Measurements from ENCODE around the gene HIGD1C. TPM values are rescaled to one million over a fixed set of nuclear protein-coding genes. Genes with fewer than 3 reads are reported as not detected.

HIGD1C gene
- total and polyA plus RNA-seq, 2 of the 8 experiments (the other 6 are each of a cell fraction or from before 2014, with no cell fraction given): not detected

DNA sequence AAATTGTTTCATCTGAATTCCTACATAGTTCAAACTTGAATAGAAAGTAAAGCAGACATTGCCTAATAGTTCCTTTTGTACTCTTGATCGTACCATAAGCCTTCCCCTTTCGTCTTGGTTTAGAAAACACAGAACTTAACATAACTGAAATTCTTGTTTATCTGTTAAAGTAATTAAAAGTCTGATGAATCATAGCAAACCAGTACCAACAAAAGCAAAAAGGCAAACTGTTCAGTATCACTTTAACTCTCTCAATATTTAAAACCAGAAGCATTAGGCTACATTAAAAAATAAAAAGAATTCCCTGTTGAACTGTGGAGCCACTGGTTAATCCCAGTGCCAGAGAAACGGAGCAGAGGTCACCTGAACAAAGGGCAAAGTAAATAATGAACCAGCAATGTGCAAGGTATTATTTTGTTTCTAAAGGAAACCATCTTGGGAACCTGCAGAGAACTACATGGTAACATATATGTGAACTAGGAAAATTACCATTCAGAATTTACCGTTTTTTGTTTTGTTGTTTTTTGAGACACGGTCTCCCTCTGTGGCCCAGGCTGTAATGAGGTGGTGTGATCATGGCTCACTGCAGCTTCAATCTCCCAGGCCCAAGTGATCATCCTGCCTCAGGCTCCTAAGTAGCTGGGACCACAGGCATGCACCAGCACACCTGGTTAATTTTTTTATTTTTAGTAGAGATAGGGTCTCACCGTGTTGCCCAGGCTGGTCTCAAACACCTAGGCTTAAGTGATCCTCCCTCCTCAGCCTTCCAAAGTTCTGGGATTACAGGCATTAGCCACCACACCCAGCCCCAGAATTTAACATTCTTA, 17.1 kb upstream of the HIGD1C start (continued):
- TF ChIP-seq SAP30 (IDR thresholded peaks at IDR 0.05; ENCODE audit: insufficient read depth, insufficient replicate concordance, low read length): no peak
- TF ChIP-seq, protein P1, sequence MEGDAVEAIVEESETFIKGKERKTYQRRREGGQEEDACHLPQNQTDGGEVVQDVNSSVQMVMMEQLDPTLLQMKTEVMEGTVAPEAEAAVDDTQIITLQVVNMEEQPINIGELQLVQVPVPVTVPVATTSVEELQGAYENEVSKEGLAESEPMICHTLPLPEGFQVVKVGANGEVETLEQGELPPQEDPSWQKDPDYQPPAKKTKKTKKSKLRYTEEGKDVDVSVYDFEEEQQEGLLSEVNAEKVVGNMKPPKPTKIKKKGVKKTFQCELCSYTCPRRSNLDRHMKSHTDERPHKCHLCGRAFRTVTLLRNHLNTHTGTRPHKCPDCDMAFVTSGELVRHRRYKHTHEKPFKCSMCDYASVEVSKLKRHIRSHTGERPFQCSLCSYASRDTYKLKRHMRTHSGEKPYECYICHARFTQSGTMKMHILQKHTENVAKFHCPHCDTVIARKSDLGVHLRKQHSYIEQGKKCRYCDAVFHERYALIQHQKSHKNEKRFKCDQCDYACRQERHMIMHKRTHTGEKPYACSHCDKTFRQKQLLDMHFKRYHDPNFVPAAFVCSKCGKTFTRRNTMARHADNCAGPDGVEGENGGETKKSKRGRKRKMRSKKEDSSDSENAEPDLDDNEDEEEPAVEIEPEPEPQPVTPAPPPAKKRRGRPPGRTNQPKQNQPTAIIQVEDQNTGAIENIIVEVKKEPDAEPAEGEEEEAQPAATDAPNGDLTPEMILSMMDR (IDR thresholded peaks at IDR 0.05; ENCODE audit: control extremely low read depth in 1 of 3, insufficient read depth in 1 of 3, low read depth in 1 of 3, low read length in 3 of 3): no peak
- TF ChIP-seq TCF12 (IDR thresholded peaks at IDR 0.05; ENCODE audit: low read depth, low read length): no peak

Measured in H1 (cell line).